GM21360 (cell line): ENCODE measurements around the gene WDSUB1.

ENCODE experiments used
- ATAC-seq: cut with Tn5 transposase; IDR thresholded peaks from one replicate; pipeline ENCODE4 v1.9.1; 2021; ENCODE audit warnings: mild to moderate bottlenecking, moderate library complexity; ENCODE audit not compliant: unreplicated experiment

Gene WDSUB1

DNA sequence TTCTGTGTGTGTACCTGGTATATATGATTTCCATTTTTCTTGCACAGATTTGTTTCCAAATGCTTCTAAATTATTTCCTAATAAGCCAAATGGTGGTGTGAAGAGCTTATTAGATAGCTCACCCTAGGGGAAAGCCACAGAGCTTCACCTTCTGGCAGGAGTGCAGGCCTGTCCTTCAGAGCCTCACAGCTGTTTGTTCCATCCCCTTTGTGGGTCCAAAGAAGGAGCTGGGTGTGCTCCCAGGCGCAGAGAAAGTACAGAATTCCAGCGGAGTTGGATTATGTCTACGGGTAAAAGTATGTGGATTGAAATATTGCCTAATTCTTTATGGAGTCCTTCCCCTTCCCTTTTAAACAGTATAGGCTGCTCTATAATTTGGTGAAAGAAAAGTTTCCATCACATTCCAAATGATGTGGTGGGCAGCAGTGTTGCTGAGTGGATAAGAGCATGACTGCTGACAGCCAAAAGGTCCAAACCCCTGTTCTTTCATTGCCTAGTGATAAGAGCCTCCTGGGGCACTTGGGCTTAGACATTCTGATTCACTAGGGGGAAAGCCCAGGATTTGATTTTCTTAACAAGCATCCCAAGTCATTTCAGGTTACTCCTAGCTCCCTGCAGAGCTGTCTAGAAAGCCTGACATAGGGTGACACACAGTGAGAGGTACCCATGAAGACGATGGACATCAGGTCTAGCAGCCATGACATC lies 86.6 kb downstream of the WDSUB1 start:
- ATAC-seq: no peak

- no peak for ATAC-seq
Observed at GRCh38 chr2:159199236-159199635, 87.3 kb downstream of the WDSUB1 start.

- no peak for ATAC-seq
Observed at GRCh38 chr2:159196393-159196925, 90.0 kb downstream of the WDSUB1 start.

DNA sequence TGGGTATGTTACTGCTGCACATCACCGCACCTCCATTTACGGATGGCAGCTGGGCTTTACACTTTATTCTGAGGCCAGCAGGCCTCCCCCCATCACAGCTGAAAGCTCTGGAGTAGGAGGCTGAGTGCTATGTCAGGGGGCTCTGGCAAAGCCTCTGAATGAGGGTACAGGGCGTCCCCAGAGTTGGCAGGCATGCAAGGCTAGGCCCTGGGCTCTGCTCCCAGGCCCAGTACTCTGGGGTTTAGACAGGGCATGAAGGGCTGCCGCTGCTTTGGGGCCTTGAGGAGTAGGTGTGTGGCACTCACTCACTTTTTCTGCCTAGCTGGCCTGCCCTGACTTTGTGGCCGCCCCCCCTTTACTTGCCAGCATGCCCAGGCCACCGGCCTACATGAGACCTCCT lies 90.8 kb downstream of the WDSUB1 start:
- ATAC-seq: no peak

DNA sequence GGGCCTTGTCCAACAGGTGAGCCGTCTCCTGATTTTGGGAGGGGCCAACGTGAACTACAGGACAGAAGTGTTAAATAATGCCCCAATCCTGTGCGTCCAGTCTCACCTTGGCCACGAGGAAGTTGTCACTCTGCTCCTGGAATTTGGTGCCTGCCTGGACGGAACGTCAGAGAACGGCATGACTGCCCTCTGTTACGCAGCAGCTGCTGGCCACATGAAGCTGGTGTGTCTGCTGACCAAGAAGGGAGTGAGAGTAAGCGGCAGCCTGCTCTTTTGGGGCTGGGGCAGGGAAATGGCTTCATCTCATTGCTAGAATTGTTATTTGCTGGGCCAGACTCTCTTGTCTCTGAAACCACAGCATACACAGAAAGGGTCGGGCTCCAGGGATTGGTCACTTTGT lies 92.3 kb downstream of the WDSUB1 start:
- no peak for ATAC-seq

DNA sequence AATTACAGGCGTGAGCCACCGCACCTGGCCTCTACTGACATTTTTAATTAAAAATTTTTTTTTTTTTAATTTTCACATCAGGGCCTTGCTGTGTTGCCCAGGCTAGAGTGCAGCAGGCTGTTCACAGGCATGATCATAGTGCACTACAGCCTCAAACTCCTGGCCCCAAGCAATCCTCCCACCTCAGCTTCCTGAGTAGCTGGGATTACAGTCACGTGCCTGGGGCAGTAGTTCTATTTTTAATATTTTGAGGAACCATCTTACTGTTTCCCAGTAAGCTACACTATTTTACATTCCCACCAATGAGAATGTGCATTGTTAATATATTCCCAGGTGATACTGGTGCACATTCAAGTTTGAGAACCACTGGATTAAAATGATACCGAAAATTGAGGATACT lies 92.7 kb downstream of the WDSUB1 start:
- ATAC-seq: no peak

DNA sequence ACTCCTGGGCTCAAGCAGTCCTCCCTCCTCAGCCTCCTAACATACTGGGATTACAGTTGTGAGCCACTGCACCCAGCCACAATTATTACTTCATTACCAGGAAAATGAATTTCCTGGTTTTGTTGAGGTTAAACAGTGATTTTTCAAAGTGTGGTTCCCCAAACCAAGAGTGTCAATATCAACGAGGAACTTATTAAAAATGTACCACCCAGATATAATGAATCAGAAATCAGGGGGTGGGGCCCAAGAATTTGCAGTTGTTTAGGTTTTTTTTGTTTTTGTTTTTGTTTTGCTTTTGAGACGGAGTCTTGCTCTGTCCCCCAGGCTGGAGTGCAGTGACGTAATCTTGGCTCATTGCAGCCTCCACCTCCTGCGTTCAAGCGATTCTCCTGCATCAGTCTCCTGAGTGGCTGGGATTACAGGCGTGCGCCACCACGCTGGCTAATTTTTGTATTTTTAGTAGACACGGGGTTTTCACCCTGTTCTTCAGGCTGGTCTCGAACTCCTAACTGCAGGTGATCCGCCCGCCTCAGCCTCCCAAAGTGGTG lies 94.1 kb downstream of the WDSUB1 start:
- ATAC-seq: no peak

DNA sequence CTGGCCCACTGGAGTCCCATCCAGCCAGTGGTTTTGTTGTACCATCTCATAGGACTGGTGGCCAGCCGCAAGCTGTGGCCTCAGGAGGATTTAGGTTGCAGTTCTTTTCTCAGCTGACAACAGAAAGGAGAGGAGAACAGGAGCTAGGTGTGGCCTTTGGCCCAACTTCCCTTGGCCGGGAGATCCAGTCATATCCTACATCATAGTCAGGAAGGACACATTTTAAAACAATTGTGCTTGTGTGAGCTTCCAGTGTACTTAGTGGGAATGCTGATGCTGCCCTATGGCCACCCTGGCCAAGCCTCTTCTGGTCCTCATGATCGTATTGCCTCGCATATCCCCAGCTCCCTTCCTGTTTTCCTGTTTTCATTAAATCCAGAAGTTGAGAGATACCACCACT lies 98.1 kb downstream of the WDSUB1 start:
- no peak for ATAC-seq

DNA sequence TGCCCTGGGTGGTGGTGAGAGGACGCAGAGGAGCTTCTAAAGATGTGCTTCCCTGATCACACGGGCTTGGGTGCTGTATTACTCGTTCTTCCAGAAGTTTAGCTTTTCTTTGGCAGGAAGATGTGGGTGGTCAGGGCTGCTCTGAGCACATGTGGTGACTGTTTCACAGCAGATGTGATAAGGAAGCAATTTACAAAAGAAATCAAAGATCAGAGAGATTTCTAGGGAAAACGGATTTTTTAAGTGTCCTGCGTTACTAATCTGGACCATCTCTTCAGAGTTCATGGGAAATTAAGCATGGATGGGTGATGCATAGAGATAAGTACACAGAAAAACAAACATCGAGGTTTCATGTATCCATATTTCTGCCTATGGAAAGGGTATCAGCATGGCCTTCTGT lies 99.4 kb downstream of the WDSUB1 start:
- ATAC-seq: no peak

- no peak for ATAC-seq
Observed at GRCh38 chr2:159186462-159186861, 100.0 kb downstream of the WDSUB1 start.
